Choroid plexus epithelial cell (primary cell): ENCODE measurements around the gene CEP41.
A peak's percentile ranks its signal among the peaks of the same experiment; 100 is the strongest.

Experiments
- DNase-seq: peaks from one replicate; pipeline ENCODE4 v3.0.0-alpha.2; 2010; ENCODE audit warnings: low read depth
- H3K4me3 ChIP-seq: 2 replicates; pipeline ENCODE4 v1.5.1; 2011; ENCODE audit warnings: low read depth, mild to moderate bottlenecking, control low read depth, low read length, moderate library complexity
- CTCF ChIP-seq: conservative IDR thresholded peaks from 2 replicates; pipeline ENCODE4 v1.5.1; 2011; ENCODE audit warnings: low read depth, mild to moderate bottlenecking, control low read depth, inconsistent platforms, low read length, moderate library complexity

Gene CEP41

GRCh38 chr7:130444751-130445407, 4.1 kb upstream of the CEP41 start:
- TF ChIP-seq CTCF = no peak
- no peak for DNase-seq
- H3K4me3 ChIP-seq = no peak overlapping the region

- peak; percentile 64 for DNase-seq
- H3K4me3 ChIP-seq = no peak overlapping the region
- TF ChIP-seq CTCF = no peak
Observed at GRCh38 chr7:130444234-130444633, 3.4 kb upstream of the CEP41 start.

- no peak for DNase-seq
- no peak overlapping the region for H3K4me3 ChIP-seq
- TF ChIP-seq CTCF = no peak
Observed at GRCh38 chr7:130442601-130443000, 1.8 kb upstream of the CEP41 start.

GRCh38 chr7:130441408-130441869, 623 bp upstream of the CEP41 start:
- TF ChIP-seq CTCF = no peak
- H3K4me3 ChIP-seq = peak overlapping the region; percentile 85
- peak; percentile 26 for DNase-seq

- no peak overlapping the region for H3K4me3 ChIP-seq
- TF ChIP-seq CTCF = no peak
- DNase-seq = no peak
Observed at GRCh38 chr7:130436253-130436652, 4.6 kb downstream of the CEP41 start.

GRCh38 chr7:130435311-130435854, 5.4 kb downstream of the CEP41 start:
- no peak overlapping the region for H3K4me3 ChIP-seq
- no peak for TF ChIP-seq CTCF
- no peak for DNase-seq

- no peak for DNase-seq
- no peak for TF ChIP-seq CTCF
- no peak overlapping the region for H3K4me3 ChIP-seq
Observed at GRCh38 chr7:130433301-130433700, 7.5 kb downstream of the CEP41 start.
